GM21528 (cell line): Measurements from ENCODE around the gene BAIAP2L2.
"Not testable (repeated sequence)": the region's sequence is repeated elsewhere in the genome, so short reads cannot be mapped to it uniquely, and the experiment has no call there.

Experiments used
- ATAC-seq: cut with Tn5 transposase; IDR thresholded peaks from one replicate; pipeline ENCODE4 v1.9.1; 2021; ENCODE audit warnings: mild to moderate bottlenecking, moderate library complexity; ENCODE audit not compliant: unreplicated experiment, low FRiP score

BAIAP2L2 gene

DNA sequence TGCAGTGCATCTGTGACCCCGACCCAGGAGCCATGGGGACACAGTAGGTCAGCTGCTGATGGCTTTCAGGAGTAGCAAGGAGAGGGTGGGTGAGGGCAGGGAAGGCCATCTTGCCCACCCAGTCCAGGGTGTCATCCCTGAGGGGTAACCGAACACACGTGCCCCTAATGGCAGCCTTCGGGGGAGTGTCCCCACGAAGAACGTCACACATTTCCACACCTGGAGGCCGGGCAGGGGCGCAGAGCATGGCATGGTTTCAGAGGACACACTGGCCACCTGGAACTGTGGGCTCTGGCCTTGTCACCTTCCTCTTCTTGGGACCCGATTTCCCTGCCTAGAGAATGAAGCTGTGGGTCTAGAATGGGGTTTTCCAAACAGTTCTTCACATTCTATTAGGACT, 19.4 kb upstream of the BAIAP2L2 start:
- ATAC-seq, result no peak

DNA sequence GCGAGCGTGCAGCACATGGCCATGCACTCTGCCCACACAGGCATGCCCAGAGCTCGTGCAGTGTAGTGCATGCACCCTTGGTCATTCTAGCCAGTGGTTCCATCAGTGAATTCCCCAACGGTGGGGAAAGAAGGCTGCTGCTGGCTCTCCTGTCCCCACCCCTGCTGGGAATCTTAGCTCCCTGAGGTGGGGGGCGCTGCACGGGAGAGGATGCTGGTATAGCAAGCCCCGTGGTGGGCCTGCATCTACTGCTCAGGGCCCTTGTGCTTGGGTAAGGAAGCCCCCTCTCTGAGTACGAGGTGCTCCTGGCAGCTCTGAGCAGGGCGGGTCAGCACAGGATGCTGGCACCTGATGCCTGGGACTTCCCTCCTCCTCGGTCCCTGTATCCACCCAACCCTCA, 18.5 kb upstream of the BAIAP2L2 start:
- ATAC-seq, result no peak

DNA sequence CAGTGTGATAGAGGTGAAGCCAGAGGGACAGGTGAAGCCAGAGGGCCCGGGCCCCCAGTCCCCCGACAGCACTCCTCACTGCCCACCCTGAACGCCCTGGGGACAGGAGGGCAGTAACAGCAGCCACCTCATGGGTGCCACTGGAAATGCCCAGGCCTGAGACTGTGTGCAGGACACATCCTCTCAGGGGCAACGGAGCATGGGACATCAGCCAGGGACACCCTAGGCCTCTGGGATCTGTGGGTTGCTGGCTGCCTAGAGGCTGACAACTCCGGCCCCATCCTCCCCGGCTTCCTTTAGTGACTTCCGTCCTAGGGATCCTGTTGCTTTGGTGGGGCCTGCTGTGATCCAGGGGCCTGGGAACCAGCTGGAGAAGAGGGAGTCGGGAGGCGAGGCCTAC, 17.4 kb upstream of the BAIAP2L2 start:
- no peak for ATAC-seq

DNA sequence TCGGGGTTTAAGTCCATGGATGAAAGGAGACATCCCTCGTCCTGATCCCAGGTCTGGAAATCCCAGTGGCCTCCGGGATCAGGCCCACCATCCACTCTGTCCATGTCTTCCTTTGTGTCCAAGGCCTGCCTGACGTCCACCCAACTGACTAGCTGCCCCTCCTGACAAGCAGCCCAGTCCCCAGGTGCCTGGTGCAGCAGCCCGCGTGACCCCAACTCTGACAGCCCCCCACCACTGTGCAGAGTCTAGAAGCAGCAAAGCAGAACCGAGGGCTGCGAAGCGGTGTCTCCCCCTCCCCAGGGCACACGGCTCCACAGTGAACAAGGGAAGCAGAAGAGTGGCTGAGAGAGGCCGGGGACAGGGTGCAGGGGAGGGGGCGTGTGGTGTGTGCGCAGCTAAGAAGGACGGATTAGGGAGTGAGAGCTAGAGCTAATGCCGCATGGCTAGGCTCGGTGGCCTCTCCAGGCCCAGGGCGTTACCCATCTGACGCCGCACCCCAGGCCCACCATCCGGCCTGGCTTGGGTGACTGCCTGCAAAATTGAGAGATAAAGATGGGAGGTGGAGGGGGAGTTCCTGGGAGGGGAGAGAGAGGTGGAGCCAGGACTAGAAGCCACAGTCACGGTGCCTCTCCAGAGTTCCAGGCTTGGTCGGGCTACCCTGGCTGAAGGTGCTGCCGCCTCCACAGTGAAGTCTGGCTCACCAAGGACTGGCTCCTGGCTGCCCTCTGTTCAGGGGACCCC, 16.6 kb upstream of the BAIAP2L2 start:
- ATAC-seq, result no peak

DNA sequence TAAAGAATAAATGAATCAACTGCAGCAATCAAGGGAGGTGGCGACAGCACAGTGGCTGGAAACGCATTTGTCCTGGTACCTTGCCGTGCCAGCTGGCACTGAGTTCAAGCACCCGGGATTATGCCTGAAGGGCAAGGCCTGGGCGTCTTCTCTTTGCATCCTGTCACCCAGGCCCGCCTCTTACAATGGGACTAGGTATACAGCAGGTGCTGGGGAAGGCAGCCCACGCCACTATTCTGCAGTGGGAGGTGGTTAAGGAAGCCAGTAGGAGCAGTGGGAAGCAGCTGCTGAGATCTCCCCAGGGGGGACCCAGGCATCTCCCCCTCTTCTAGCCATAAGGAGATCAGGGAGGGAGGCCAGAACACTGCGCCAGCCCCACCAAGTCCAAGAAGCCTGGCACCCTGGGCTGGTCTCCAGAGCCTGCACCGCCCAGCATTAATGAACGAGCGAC, 15.3 kb upstream of the BAIAP2L2 start:
- ATAC-seq, result no peak

DNA sequence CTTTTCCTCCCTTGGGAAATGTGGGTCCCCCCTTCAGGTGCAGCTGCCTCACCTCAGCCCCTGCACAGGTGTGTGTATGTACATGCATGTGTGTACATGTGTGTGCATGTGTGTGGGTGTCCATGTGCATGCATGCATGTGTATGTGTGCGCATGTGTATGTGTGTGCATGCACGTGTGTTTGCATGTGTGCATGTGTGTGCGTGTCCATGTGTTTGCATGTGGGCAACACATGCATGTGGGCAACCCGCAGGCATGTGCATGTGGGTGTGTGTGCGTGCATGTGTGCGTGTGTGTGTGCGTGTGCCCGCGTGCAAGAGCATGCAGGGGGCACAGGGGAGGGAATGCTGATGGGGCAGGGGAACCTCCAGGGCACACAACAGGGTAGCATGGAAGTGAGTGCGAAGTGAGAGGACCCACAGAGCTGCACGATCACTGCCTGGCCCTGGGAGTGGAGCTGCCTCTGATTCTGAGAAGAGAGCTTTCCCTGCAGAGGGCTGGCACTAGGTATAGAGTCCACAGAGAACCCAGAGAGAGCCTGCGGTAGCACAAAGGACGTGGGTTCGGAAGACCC, 14.6 kb upstream of the BAIAP2L2 start:
- no peak for ATAC-seq

- ATAC-seq, result no peak
These were observed 13.9 kb upstream of the BAIAP2L2 start for GRCh38 chr22:38124236-38124974.

- ATAC-seq, result no peak
These were observed 12.1 kb upstream of the BAIAP2L2 start for GRCh38 chr22:38122616-38123015.

DNA sequence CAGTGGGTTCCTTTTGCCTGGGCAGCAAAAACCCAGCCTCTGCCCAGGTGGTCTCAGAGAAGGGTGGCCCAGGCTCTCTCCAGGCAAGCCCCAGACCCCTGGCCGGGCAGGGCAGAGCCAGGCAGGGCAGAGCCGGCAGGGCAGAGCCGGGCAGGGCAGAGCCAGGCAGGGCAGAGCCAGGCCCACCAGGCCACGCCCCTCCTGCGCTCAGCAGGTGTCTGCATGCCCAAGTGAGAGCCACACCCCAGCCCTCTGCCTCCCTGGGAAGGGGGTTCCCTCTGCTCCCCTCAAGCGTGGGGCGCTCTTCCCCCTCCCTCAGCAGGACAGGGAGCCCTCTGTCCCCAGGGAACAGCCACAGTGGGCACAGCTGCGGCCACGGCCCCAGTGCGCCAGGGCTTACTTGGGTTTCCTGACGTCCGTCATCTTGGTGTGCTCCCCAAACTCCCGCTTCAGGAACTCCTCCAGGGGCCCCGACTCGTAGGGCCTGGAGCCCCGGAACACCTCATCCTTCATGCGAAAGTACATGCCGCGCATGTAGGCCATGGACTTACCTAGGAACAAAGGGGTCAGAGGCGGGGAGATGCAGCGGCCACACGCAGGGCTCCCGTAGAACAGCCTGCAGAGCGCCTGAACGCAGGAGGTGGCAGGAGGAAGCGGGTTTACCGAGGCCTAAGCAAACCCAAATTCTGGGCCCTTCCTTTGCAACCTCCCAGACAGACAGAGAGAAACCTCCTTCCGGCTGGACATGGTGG, 10.1 kb upstream of the BAIAP2L2 start:
- no peak for ATAC-seq

DNA sequence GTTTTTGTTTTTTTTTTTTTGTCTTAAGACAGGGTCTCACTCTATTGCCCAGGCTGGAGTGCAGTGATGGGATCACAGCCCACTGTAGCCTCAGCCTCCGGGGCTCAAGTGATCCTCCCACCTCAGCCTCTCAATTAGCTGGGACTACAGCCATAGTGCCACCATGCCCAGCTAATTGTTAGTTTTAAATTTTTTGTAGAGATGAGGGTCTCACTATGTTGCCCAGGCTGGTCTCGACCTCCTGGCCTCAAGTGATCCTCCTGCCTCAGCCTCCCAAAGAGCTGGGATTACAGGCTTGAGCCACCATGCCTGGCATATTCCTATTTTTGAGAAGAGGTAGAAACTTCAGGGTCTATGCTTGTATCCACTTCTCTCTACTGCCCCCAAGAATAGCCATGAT, 8.3 kb upstream of the BAIAP2L2 start:
- not testable (repeated sequence) for ATAC-seq

DNA sequence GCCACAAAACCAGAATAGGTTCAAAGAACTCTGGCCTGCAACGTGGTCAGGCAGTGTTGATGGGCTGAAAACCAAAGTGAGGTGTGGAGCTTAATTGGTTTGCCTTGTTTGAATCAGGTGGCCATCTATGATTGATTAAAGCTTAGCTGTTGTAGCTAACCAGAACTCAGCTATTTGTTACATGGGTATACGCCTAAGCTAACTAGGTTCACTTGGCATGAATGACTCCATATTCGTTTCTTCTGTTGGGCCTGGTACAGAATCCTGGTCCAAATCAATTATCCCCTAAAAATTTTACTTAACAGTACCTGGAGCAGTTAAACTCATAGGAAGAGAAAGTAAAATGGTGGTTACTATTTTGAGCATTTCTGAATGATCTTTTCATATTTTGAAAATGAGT, 7.7 kb upstream of the BAIAP2L2 start:
- no peak for ATAC-seq

DNA sequence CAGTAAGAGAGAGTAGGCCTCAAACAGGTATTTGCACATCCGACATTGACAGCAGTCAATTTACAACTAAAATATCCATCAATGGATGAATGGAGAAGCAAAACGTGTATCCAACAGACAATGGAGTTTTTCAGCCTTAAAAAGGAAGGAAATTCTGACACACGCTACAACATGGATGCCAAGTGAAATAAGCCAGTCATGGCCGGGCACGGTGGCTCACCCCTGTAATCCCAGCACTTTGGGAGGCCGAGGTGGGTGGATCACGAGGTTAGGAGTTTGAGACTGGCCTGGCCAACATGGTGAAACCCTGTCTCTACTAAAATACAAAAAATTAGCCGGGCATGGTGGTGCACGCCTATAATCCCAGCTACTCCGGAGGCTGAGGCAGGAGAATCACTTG, 7.1 kb upstream of the BAIAP2L2 start:
- not testable (repeated sequence) for ATAC-seq

DNA sequence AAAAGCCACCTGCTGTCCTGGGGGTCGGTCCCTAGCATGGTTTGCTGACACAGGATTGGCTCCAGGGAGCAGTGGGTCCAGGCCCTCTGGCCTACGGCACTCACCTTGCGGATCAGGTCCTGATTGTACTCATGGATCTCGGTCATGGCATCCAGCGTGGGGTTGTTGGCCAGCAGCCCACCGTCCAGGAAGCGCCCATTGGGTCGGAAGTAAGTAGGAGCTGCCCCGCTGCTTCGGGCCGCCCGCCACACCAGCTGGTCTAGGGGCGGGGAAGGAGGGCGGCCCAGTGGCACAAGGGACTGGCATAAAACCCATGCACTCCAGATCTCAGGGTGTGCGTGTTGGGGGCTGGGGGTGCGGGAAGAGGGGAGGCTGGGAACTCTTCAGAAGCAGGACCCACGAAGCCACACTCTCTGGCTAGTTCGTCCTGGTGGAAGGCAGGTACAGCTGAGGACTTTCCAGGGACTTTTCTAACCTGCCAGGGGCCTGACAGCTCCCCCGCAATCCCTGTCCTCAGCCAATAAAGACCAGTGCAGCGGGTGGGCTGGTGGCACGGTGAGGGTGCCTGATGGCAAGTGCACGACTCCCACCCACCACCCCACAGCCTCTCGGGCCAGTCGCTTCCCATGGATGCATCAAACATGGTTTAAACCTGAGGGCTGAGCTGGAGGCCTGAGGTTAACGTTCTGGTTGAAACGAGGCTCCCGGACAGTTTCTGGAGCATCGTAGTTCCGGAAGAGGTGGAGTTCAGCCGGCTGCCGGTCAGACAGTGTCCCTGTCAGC, 5.1 kb upstream of the BAIAP2L2 start:
- no peak for ATAC-seq

- no peak for ATAC-seq
These were observed 4.3 kb upstream of the BAIAP2L2 start for GRCh38 chr22:38114484-38115398.

DNA sequence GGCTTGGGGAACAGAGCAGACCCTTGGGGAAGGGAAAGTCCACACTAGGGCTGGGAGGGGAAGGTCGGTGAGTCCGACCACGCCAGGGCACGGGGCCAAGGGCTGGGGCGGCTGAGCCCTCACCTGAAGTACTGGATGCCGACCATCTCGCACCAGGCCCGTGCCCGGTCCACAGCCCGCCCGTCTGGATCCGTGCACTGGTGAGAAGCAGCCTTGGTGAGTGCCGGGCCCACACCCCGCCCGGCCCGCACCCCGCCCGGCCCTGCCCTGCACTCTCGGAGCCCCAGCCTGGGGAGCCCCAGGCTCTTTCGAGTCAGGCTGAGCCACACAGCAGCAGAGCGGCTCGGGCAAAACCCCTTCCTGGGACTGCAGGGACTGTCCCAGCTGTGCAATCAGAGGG, 1.9 kb upstream of the BAIAP2L2 start:
- ATAC-seq, result no peak

DNA sequence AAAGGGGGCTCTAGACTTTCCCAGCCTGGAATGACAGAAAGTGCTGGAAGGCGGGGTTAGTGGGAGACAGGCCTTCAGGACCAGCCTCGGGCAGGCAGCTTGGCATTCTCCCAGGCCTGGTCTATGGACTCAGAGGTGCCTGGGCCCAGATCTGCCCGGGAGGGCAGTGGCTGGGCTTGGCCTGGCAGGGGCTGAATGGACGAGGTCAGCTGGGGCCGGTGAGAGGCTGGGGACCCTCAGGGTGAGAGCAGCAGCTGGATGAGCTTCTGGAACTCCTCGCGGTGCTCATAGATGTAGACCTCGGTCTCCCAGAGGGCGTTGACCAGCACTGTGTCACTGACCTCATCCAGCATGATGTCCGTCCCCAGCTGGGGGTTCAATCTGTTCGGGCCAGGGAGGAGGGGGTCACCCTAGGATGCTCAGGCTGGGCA, 1.5 kb upstream of the BAIAP2L2 start:
- no peak for ATAC-seq

DNA sequence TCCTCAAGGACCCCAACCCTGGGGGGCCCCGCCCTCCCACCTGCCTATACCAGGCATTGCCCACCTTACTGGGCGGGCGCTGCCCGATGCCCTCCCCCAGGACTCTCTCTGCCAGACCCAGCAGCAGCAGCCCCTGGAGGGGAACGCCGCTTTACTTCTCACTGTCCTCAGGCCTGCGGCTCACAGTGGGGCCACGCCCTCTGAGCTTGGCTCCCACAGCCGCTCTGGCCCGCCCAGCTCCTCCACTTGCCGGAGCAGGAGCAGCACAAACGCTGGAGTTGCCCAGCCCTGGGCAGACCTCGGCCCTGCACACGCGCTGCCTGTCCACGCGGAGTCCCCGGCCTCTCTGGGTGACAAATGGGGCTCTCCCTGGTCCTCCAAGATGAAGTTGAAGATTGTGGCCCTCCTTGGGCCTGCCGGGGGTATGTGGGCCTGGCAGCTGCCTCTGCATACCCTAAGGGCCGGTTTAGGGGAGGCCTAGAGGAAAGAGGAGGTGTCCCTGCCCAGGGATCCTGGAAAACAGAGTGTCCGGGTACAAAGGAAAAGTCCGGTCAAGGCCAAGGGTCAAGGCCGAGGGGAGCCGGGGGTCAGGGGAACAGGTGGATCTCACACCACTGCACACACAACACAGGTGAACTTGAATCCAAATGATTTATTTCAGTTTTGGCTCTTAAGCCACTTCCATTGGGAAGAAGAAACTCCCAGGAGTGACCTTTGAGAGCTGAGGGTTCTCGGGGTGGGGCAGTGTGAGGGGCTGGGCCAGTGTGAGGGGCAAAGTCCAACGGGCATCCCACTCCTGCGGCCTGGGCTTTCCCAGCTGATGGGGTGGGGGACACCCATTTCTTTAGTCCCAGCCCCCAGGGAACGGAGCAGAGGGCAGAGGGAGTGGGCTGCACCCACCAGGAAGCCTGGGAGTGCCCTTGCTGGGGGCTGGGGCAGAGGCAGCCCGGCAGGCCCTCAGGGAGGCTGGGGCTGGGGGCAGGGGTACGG, 674 bp upstream of the BAIAP2L2 start:
- ATAC-seq, result no peak
